Suprapubic skin (tissue), 4 donors: Measurements from ENCODE around the gene NQO1. TPM values are rescaled to one million over a fixed set of nuclear protein-coding genes. Genes with fewer than 3 reads are reported as not detected.

Source experiments
- DNase-seq, 2 donors: peaks; one replicate each; pipeline ENCODE4 v3.0.0-alpha.2; 2019; ENCODE audit warnings: low spot score in 2 of 2
- H3K27ac ChIP-seq: fragments of 200-600 bp; sonication (generic); one replicate; pipeline ENCODE4 v1.5.1; 2019
- H3K27me3 ChIP-seq: fragments of 200-600 bp; sonication (generic); one replicate; pipeline ENCODE4 v1.5.1; 2019
- H3K36me3 ChIP-seq: fragments of 200-600 bp; sonication (generic); one replicate; pipeline ENCODE4 v1.5.1; 2019
- H3K4me1 ChIP-seq: fragments of 200-600 bp; sonication (generic); one replicate; pipeline ENCODE4 v1.5.1; 2019
- H3K4me3 ChIP-seq: fragments of 200-600 bp; sonication (generic); one replicate; pipeline ENCODE4 v1.5.1; 2019; ENCODE audit warnings: mild to moderate bottlenecking
- H3K9me3 ChIP-seq: fragments of 200-600 bp; sonication (generic); one replicate; pipeline ENCODE4 v1.5.1; 2019
- EP300 ChIP-seq: sonication (generic); formaldehyde crosslinking; IDR thresholded peaks from one replicate; pipeline ENCODE4 v1.6.1; 2017; ENCODE audit warnings: antibody characterized with exemption
- POLR2A ChIP-seq, 2 donors: fragments of 450-650 bp; IDR thresholded peaks; one replicate each; pipeline ENCODE4 v1.6.1; 2017; ENCODE audit warnings: antibody characterized with exemption in 2 of 2, mild to moderate bottlenecking in 2 of 2, moderate library complexity in 2 of 2
- POLR2AphosphoS5 ChIP-seq, 3 donors: sonication (generic); formaldehyde crosslinking; IDR thresholded peaks; one replicate each; pipeline ENCODE4 v1.6.1; 2017; ENCODE audit warnings: antibody characterized with exemption in 3 of 3
- WGBS: methylation state at CpG from one replicate; pipeline ENCODE4 v1.1.5; 2018; 5-methylcytosine and 5-hydroxymethylcytosine counted together
- total RNA-seq, 4 donors: library from RNA; depleted of rRNA; stranded (reverse); fragments of >200 nt; gene quantifications; one replicate each; pipeline ENCODE4 v1.1.0, GENCODE V29; 2016
- TF ChIP-seq, protein P1 (sequence below), 2 donors: fragments of 200-600 bp in 1 of 2; fragments of 450-650 bp in 1 of 2; sonication (generic) in 1 of 2; IDR thresholded peaks; one replicate each; pipeline ENCODE4 v1.5.1; 2016 to 2019; ENCODE audit warnings: antibody characterized with exemption in 2 of 2, mild to moderate bottlenecking in 1 of 2, moderate library complexity in 1 of 2

The NQO1 gene
- 10 to 100 TPM; 10.2 to 34.6 (median 21.4) TPM for total RNA-seq

DNA sequence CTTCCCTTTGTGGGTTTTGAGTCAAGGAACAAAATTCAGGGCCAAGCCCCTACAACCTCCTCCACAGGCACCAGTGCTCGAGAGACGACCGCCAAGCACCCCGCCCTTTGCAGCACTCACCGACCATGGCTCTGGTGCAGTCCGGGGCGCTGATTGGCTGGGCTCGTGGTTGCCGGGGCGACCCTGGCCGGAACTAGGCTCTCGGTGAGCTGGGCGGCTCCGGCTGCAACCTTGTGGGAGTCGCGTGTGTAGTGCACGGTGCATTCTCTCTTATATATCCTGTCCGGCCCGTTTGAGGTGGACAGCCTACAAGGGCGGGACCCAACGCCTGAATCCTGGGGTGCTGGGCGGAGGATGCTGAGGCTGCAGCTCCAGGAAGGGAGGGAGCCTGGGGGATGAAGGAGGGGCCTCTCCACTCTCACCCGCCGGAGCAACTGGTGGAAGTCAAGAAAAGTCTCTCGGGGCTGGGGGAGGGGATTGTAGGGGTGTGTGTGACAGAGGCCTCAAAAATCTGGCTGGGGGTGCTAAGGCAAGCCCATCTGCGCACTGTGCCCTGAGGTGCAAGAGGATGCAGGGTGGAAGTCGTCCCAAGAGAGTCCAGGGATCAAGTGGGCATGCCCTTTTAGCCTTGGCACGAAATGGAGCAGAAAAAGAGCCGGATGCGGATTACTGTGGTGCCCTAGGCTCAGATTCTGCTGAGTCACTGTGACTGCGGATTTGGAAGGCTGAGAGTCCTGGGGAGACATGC lies at the start of gene NQO1:
Gene NQO1 (minus strand): TSS at position 248 of the 748 bp plus-strand sequence. CDS start 121 bp downstream, at position 127.
- Histone ChIP-seq H3K27me3 (no peaks in the 10 kb centered on the region), H3K9me3 (no peaks in the 10 kb centered on the region), H3K36me3 (no peaks in the 10 kb centered on the region), H3K4me3 (peak within 1 kb of the TSS; percentile 51), H3K27ac (peak within 1 kb of the TSS; percentile 70), H3K4me1 (peaks cover 19% of the 10 kb centered on the region)
- peak; percentile 94 to 96 for DNase-seq
- TF ChIP-seq POLR2A (IDR thresholded peaks at IDR 0.05) (no peak), EP300 (no peak), POLR2AphosphoS5 (IDR thresholded peaks at IDR 0.05) (no peak)
- TF ChIP-seq, protein P1, sequence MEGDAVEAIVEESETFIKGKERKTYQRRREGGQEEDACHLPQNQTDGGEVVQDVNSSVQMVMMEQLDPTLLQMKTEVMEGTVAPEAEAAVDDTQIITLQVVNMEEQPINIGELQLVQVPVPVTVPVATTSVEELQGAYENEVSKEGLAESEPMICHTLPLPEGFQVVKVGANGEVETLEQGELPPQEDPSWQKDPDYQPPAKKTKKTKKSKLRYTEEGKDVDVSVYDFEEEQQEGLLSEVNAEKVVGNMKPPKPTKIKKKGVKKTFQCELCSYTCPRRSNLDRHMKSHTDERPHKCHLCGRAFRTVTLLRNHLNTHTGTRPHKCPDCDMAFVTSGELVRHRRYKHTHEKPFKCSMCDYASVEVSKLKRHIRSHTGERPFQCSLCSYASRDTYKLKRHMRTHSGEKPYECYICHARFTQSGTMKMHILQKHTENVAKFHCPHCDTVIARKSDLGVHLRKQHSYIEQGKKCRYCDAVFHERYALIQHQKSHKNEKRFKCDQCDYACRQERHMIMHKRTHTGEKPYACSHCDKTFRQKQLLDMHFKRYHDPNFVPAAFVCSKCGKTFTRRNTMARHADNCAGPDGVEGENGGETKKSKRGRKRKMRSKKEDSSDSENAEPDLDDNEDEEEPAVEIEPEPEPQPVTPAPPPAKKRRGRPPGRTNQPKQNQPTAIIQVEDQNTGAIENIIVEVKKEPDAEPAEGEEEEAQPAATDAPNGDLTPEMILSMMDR (IDR thresholded peaks at IDR 0.05): no peak
- WGBS: under 1% methylated on average over 26 of the region's 31 CpGs

DNA sequence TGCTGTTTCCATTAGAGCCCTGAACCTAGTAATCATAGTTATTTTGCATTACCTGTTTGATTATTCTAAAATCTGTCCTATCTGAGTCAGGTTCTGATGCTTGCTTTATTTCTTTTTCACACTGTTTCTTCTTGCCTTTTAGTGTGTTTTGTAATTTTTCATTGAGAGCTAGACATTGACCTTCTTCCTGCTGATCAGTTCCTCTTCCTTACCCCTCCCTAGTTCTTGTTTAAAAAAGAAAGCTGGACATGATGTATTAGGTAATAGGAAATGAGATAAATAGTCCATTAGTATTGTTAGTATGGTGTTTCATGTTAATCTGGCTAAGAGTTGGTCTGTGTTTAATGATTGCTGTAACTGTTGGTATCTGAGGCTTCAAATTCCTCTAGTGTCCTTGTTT lies 49.2 kb upstream of the NQO1 start:
- Histone ChIP-seq H3K4me1 (no peaks in the 10 kb centered on the region), H3K36me3 (no peaks in the 10 kb centered on the region), H3K27ac (no peak overlapping the region), H3K4me3 (no peak overlapping the region), H3K9me3 (no peaks in the 10 kb centered on the region), H3K27me3 (no peaks in the 10 kb centered on the region)
- TF ChIP-seq, protein P1 (IDR thresholded peaks at IDR 0.05): no peak
- TF ChIP-seq POLR2AphosphoS5 (IDR thresholded peaks at IDR 0.05) (no peak), POLR2A (IDR thresholded peaks at IDR 0.05) (no peak), EP300 (no peak)
- no peak for DNase-seq

DNA sequence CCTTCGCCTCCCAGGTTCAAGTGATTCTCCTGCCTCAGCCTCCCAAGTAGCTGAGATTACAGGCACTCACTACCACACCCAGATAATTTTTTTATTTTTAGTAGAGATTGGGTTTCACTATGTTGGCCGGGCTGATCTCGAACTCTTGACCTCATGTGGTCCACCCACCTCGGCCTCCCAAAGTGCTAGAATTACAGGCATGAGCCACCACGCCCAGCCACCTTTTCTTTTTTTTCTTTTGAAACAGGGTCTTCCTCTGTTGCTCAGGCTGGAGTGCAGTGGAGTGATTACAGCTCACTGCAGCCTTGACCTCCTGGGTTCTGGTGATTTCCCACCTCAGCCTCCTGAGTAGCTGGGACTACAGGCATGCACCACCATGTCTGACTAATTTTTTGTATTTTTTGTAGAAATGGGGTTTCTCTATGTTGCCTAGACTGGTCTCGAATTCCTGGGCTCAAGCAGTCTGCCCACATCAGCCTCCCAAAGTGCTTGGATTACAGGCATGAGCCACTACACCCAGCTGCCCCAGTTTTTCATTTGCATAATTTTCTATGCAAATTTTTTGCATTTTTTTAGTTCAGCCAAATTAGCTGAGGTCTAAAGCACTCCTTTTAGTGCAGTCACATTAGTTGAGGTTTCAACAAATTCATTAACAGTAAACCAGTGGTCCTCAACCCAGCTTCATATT lies 47.0 kb upstream of the NQO1 start:
- H3K4me1 ChIP-seq: no peaks in the 10 kb centered on the region
- H3K36me3 ChIP-seq: no peaks in the 10 kb centered on the region
- 84% methylated on average over 6 of the region's 6 CpGs for WGBS
- H3K9me3 ChIP-seq: no peaks in the 10 kb centered on the region
- TF ChIP-seq EP300 (no peak), POLR2A (IDR thresholded peaks at IDR 0.05) (no peak), POLR2AphosphoS5 (IDR thresholded peaks at IDR 0.05) (no peak)
- TF ChIP-seq, protein P1 (IDR thresholded peaks at IDR 0.05): no peak
- no peak overlapping the region for H3K27ac ChIP-seq
- no peak overlapping the region for H3K4me3 ChIP-seq
- H3K27me3 ChIP-seq: no peaks in the 10 kb centered on the region
- no peak for DNase-seq

DNA sequence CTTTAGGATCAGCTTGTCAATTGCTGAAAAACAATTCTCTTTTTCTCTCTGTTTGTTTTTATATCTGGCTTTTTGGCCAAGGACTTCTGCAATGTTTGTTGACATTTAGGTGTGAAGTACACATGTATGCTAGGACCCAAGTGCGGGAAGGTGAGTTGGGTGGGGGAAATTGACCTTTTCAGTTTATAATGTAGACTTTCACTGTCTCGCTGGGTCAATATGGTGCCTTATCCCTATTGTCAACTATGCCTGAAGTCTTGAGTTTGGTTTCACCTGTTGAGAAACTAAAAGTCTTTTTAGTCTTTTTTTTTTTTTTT lies 45.2 kb upstream of the NQO1 start:
- no peak for DNase-seq
- Histone ChIP-seq H3K27ac (no peak overlapping the region), H3K4me1 (no peaks in the 10 kb centered on the region), H3K36me3 (no peaks in the 10 kb centered on the region), H3K9me3 (no peaks in the 10 kb centered on the region), H3K27me3 (no peaks in the 10 kb centered on the region), H3K4me3 (no peak overlapping the region)
- 95% methylated on average over 2 of the region's 2 CpGs for WGBS
- no peak for TF ChIP-seq EP300
- TF ChIP-seq, protein P1 (IDR thresholded peaks at IDR 0.05): no peak
- no peak for TF ChIP-seq POLR2AphosphoS5 (IDR thresholded peaks at IDR 0.05)
- TF ChIP-seq POLR2A (IDR thresholded peaks at IDR 0.05): no peak

DNA sequence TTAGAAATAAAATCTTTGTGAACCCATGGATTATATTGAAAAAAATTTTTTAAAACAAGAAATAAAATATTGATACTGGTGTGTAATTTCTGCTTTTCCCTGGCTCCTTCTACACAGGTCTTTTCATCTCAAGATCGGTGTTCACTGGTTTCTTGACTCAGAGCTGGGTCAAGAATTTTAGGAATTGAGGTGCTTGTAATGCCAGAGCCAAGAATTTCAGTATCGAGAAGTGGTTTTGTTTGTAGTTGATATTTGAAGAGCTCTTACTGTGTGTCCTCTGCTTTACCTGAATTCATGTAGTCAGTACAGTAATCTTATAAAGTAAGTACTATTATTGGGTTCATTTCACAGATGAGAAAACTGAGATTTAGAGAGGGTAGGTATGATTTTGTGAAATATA lies 43.0 kb upstream of the NQO1 start:
- DNase-seq: no peak
- Histone ChIP-seq H3K27ac (no peak overlapping the region), H3K4me1 (no peaks in the 10 kb centered on the region), H3K36me3 (no peaks in the 10 kb centered on the region), H3K4me3 (no peak overlapping the region), H3K27me3 (no peaks in the 10 kb centered on the region), H3K9me3 (no peaks in the 10 kb centered on the region)
- 57% methylated on average over 2 of the region's 2 CpGs for WGBS
- TF ChIP-seq, protein P1 (IDR thresholded peaks at IDR 0.05): no peak
- TF ChIP-seq POLR2A (IDR thresholded peaks at IDR 0.05): no peak
- no peak for TF ChIP-seq POLR2AphosphoS5 (IDR thresholded peaks at IDR 0.05)
- TF ChIP-seq EP300: no peak
